Measurements from ENCODE around the gene MYO16.

- TF ChIP-seq EZH2 (IDR thresholded peaks at IDR 0.05; ENCODE audit: borderline replicate concordance) (no peak), CTCF (IDR thresholded peaks at IDR 0.05; ENCODE audit: poor library complexity) (no peak), EZH2phosphoT487 (IDR thresholded peaks at IDR 0.05; ENCODE audit: low read depth, severe bottlenecking, unreplicated experiment) (no peak)
These were observed 352.0 kb downstream of the MYO16 start for GRCh38 chr13:108981407-108981806.

Measured in hepatocyte (in vitro differentiated cells).